Adrenal gland (tissue), 12 donors: ENCODE measurements around the gene GJA4. TPM values are rescaled to one million over a fixed set of nuclear protein-coding genes. Genes with fewer than 3 reads are reported as not detected.
"Not testable (repeated sequence)": the region's sequence is repeated elsewhere in the genome, so short reads cannot be mapped to it uniquely, and the experiment has no call there.

Source experiments
- DNase-seq, 7 donors: peaks; one replicate each; pipeline ENCODE4 v3.0.0-alpha.2; 2019 to 2020
- H3K27ac ChIP-seq, 5 donors: fragments of 200-600 bp; sonication (generic) in 4 of 5; 1 replicate in 3 of 5; 2 replicates in 2 of 5; pipeline versions ENCODE4 v1.5.1 to v1.8.0; 2016 to 2020; ENCODE audit warnings: mild to moderate bottlenecking in 1 of 5
- H3K27me3 ChIP-seq: fragments of 200-600 bp; 2 replicates; pipeline ENCODE4 v1.8.0; 2021
- H3K36me3 ChIP-seq, 2 donors: fragments of 200-600 bp; replicated peaks in 1 of 2; 1 replicate in 1 of 2; 2 replicates in 1 of 2; pipeline versions ENCODE4 v1.5.1 to v1.8.0; 2018 to 2022
- H3K4me1 ChIP-seq, 2 donors: fragments of 200-600 bp; replicated peaks in 1 of 2; 1 replicate in 1 of 2; 2 replicates in 1 of 2; pipeline versions ENCODE4 v1.5.1 to v1.8.0; 2018 to 2021
- H3K4me3 ChIP-seq, 4 donors: fragments of 200-600 bp; sonication (generic) in 3 of 4; one replicate each; pipeline ENCODE4 v1.5.1; 2016 to 2018
- H3K9me3 ChIP-seq, 3 donors: fragments of 200-600 bp; sonication (generic) in 1 of 3; replicated peaks in 1 of 3; 1 replicate in 2 of 3; 2 replicates in 1 of 3; pipeline versions ENCODE4 v1.5.1 to v1.8.0; 2016 to 2021
- POLR2A ChIP-seq, 2 donors: fragments of 450-650 bp; IDR thresholded peaks; one replicate each; pipeline ENCODE4 v1.6.1; 2017; ENCODE audit warnings: antibody characterized with exemption in 2 of 2, mild to moderate bottlenecking in 2 of 2, moderate library complexity in 1 of 2
- WGBS, 4 donors: extraction: QIAGEN DNeasy Blood & Tissue Kit in 2 of 4; methylation state at CpG; one replicate each; pipeline versions ENCODE4 v1.1.5 to v1.1.7; 2013 to 2017; 5-methylcytosine and 5-hydroxymethylcytosine counted together
- intact Hi-C, 2 donors: fragments of 100-400 bp; cut with DNase I; formaldehyde crosslinking; loops; one replicate each; pipeline versions ENCODE4 v1.14.1 to v1.15.0; 2022 to 2023
- polyA plus RNA-seq, 3 donors: library from polyadenylated mRNA; stranded (reverse); fragments of 200-250 nt in 2 of 3; fragments of 350-450 nt in 1 of 3; fragmentation: Illumina TruSeq in 1 of 3; extraction: RNeasy Lipid Tissue Mini Kit (QIAGEN cat#74804) in 1 of 3; gene quantifications; one replicate each; pipeline ENCODE4 v1.2.3, GENCODE V29; 2013 to 2014
- total RNA-seq, 9 donors: library from RNA; depleted of rRNA in 4 of 9; stranded (reverse); fragments of >200 nt in 4 of 9; fragments of 120-200 nt in 1 of 9; fragmentation: NEBNext Ultra II Directional in 1 of 9; extraction: Animal tissue kit (Norgen Biotek cat#: 25700) in 1 of 9; gene quantifications; one replicate each; pipeline versions ENCODE4 v1.1.0 to v1.2.4, GENCODE V29; 2013 to 2023
- TF ChIP-seq, protein P1 (sequence below), 6 experiments: fragments of 450-650 bp in 4 of 6; fragments of 200-600 bp in 2 of 6; sonication (generic) in 1 of 6; IDR thresholded peaks; 1 replicate in 5 of 6; 2 replicates in 1 of 6; pipeline versions ENCODE4 v1.5.1 to v1.8.0; 2016 to 2021; ENCODE audit warnings: antibody characterized with exemption in 6 of 6, mild to moderate bottlenecking in 2 of 6, moderate library complexity in 1 of 6
- donor health status: healthy with polysubstance abuse.
- donor health status: Bipolar disorder and iron deficiency.
- donor health status: DM: yes; HTN: yes; CAD: no.
- donor health status: DM: no; HTN: no; CAD: no.
- donor health status: DM: no; HTN: no; CAD: no.
- donor health status: DM: yes; HTN: yes; CAD: no.

The GJA4 gene
- total and polyA plus RNA-seq, 12 donors: 4.8 to 68.4 (median 19.7) TPM

GRCh38 chr1:34816332-34816731 is 23.5 kb downstream of the GJA4 start:
- H3K4me3 ChIP-seq: no peak overlapping the region
- no peaks in the 10 kb centered on the region for H3K27me3 ChIP-seq
- no peaks in the 10 kb centered on the region for H3K36me3 ChIP-seq
- H3K9me3 ChIP-seq: no peaks in the 10 kb centered on the region
- H3K4me1 ChIP-seq: no peaks in the 10 kb centered on the region
- DNase-seq: no peak
- intact Hi-C loops: no loop called here
- TF ChIP-seq POLR2A (IDR thresholded peaks at IDR 0.05): no peak
- TF ChIP-seq, protein P1, sequence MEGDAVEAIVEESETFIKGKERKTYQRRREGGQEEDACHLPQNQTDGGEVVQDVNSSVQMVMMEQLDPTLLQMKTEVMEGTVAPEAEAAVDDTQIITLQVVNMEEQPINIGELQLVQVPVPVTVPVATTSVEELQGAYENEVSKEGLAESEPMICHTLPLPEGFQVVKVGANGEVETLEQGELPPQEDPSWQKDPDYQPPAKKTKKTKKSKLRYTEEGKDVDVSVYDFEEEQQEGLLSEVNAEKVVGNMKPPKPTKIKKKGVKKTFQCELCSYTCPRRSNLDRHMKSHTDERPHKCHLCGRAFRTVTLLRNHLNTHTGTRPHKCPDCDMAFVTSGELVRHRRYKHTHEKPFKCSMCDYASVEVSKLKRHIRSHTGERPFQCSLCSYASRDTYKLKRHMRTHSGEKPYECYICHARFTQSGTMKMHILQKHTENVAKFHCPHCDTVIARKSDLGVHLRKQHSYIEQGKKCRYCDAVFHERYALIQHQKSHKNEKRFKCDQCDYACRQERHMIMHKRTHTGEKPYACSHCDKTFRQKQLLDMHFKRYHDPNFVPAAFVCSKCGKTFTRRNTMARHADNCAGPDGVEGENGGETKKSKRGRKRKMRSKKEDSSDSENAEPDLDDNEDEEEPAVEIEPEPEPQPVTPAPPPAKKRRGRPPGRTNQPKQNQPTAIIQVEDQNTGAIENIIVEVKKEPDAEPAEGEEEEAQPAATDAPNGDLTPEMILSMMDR (IDR thresholded peaks at IDR 0.05): no peak
- no peak overlapping the region for H3K27ac ChIP-seq

DNA sequence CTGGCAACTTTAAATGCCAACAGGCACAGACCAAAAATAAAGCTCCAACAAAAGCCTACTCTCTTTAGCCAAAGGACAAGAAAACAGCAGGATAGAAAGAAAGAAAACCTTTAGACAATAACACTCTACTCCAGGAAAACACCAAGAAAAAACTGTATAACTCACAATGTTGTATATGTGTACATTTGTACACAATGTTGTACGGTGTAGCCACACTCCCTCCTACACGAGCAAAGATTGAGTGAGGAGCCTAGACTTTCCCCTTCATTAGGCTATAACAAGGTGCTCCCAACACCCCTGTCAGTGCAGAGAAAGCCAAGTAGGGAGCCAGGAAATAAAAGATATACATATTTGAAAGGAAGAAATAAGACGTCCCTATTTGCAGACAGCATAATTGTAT is 24.0 kb downstream of the GJA4 start:
- Histone ChIP-seq H3K36me3 (no peaks in the 10 kb centered on the region), H3K4me1 (no peaks in the 10 kb centered on the region), H3K4me3 (no peak overlapping the region), H3K27ac (no peak overlapping the region), H3K9me3 (no peaks in the 10 kb centered on the region), H3K27me3 (no peaks in the 10 kb centered on the region)
- DNase-seq: no peak
- WGBS, 4 donors: 71 to 79% (median 77%) methylated on average over 3 of the region's 3 CpGs
- no peak for TF ChIP-seq POLR2A (IDR thresholded peaks at IDR 0.05)
- TF ChIP-seq, protein P1 (IDR thresholded peaks at IDR 0.05): no peak
- intact Hi-C loops: no loop called here

DNA sequence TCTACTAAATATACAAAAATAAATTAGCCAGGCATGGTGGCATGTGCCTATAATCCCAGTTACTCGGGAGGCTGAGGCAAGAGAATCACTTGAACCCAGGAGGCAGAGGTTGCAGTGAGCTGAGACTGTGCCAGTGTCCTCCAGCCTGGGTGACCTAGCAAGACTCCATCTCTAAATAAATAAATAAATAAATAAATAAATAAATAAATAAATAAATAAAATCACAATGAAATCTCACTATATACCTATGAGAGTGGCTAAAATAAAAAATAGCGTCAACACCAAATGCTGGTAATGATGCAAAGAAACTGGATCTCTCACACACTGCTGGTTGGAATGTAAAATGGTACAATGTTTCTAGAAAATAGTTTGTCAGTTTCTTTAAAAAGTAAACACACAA is 26.1 kb downstream of the GJA4 start:
- H3K9me3 ChIP-seq, H3K27ac ChIP-seq, intact Hi-C loops, DNase-seq, H3K4me3 ChIP-seq, H3K27me3 ChIP-seq, H3K4me1 ChIP-seq, H3K36me3 ChIP-seq: not testable (repeated sequence)
- 95 to 99% (median 97%) methylated on average over 2 of the region's 2 CpGs for WGBS, 4 donors

DNA sequence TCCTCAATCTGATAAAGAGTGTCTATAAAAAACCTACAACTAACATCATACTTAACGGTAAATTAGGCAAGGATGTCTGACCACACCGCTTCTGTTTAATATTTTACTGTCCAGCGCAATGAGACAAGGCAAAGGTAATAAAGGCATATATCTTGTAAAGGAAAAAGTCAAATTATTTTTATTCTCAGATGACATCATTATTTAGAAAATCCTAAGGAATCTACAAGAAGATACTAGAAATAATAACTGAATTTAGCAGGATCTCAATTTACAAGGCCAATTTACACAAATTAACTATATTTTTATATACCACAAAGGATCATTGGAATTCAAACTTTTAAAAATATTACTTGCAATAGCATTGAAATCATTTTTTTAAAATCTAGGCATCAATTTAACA is 29.4 kb downstream of the GJA4 start:
- Histone ChIP-seq H3K4me3 (no peak overlapping the region), H3K27ac (no peak overlapping the region), H3K36me3 (no peaks in the 10 kb centered on the region), H3K27me3 (no peaks in the 10 kb centered on the region), H3K4me1 (peaks cover 0 to 10% of the 10 kb centered on the region in 2 donors), H3K9me3 (no peaks in the 10 kb centered on the region)
- intact Hi-C loops: no loop called here
- WGBS, 4 donors: 81 to 84% (median 82%) methylated on average over 3 of the region's 3 CpGs
- DNase-seq: no peak
- TF ChIP-seq, protein P1 (IDR thresholded peaks at IDR 0.05): no peak
- no peak for TF ChIP-seq POLR2A (IDR thresholded peaks at IDR 0.05)

- intact Hi-C loops: no loop called here
- TF ChIP-seq POLR2A (IDR thresholded peaks at IDR 0.05): no peak
- TF ChIP-seq, protein P1 (IDR thresholded peaks at IDR 0.05): no peak
- Histone ChIP-seq H3K27me3 (no peaks in the 10 kb centered on the region), H3K4me3 (no peak overlapping the region), H3K9me3 (no peaks in the 10 kb centered on the region), H3K4me1 (peaks cover 0 to 10% of the 10 kb centered on the region in 2 donors), H3K27ac (peak overlapping the region in 2 of 5 donors; percentile 30 to 39), H3K36me3 (no peaks in the 10 kb centered on the region)
- 88 to 95% (median 93%) methylated on average over 3 of the region's 3 CpGs for WGBS, 4 donors
- DNase-seq: no peak
These were observed 32.1 kb downstream of the GJA4 start for GRCh38 chr1:34824817-34825454.
